Measurements from ENCODE around the gene HACD4.

The HACD4 gene

DNA sequence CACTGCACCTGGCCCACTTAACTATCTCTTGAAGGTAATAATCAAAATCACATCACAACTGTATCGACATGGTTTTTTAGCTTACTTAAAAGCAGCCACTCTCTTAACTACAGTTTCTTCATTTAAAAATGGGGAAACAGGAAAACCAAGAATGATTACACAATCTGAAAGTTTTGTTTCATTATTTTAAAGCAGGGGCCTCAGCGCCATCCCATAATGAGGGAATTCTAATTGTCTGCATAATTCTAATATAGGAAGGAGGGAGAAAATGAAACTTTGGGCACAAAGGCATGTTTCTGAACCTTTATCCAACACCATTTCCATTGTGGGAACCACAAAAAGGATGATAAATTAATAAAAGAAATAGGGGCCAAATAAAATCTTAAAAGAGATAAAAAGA is 7.6 kb downstream of the HACD4 start:
- no peak overlapping the region for H3K4me3 ChIP-seq (ENCODE audit: low read depth, low read length)
- DNase-seq (ENCODE audit: low read depth): no peak

DNA sequence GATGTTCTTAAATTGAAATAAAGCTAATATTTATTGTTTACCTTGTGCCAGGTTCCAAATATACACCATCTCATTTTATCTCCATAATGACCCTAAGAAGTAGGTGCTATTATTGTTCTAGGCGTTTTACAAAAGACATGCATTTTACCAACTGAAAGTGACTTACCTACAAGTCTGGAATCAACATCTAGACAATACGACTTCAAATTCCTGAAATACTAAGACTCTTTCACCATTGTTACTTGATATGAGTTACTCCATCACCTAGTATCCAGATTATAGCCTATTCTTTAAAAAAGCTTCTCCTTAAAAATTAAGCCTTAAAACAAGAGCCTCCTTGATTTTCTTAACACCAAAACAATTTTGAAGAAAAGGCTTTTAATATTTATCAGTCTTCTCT is 13.3 kb downstream of the HACD4 start:
- H3K4me3 ChIP-seq (ENCODE audit: low read depth, low read length): no peak overlapping the region
- DNase-seq (ENCODE audit: low read depth): no peak

DNA sequence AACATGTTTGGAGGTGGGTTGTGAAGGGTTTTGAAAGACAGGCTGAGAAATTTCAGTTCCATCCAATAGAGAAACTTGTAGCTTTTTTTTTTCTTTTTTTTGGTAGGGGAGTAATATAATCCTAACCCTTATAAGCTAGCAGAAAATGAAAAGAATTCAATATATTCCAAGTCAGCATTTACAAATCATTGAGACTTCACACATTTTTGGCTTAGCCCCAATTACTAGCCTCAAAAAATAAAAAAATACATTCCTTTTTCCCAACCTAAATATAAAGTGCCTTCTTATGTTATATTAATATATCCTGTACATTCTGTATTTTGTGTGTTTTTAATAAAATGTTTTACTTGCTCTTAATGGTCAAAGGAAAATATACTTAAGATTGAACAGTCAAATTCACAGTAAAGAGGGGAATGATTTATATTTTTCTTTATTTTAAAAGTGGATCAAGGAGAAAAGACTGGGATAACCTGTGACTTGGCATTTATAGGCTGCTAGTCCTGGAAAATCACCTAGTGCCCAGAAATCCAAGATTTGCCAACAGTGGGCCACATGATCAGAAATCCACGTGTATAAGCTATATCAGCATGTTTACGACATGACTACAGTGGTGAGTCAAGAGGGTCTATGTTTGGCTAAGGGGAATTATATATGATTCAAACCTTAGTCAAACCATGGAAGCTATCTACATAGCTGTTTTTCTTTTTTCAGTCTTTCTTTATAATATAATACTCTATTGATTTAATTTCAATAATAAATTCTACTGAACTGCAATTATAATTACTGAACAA is 14.5 kb downstream of the HACD4 start:
- H3K4me3 ChIP-seq (ENCODE audit: low read depth, low read length): no peak overlapping the region
- DNase-seq (ENCODE audit: low read depth): peak; percentile 54

DNA sequence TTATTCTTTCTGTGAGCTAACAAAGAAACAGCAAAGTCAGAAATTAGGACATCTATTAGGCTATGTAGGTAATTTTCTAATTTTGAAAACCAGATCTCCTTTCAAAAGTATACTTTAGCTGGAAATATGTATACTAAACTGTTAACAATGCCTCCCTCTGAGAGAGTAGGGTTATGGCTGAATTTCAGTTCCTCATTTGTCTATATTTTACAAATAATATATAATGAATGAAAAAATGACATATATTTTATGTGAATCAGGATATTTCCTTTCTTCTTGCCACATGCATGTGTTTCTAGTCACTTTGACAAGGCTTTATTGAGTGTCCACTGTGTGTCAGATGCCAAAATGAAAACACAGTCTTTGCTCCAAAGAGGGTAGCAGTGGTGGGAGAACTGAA is 15.4 kb downstream of the HACD4 start:
- no peak overlapping the region for H3K4me3 ChIP-seq (ENCODE audit: low read depth, low read length)
- no peak for DNase-seq (ENCODE audit: low read depth)

DNA sequence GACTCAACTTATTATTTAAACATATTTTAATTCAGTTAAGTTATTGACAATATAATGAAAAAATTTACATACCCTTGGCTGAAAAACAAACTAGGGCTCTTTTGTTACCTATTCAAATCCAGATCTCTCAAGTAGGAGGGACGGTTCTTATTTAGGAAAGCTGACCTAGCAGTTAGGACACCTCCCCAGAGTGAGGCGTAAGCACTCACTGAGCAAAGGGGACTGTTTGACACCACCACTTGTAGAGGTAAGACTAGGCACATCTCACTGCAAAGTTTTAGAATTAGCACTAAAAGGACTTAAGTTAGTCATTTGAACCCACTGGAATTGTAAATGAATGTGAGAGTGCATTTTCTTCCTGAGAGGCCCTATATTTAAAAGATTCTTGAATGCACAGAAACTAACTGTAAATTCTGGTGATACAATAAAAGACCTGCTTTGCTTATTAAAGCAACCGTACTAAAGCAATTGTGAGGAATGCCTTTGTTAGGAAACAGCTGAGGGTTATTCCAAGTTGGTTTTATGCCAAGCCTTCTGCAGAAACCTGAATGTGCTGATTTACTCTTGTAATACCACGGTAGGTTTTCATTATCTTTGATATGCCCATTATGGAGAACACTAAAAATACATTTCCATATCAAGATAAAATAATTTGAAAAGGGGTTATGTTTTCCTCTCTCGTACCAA is 16.2 kb downstream of the HACD4 start:
- DNase-seq (ENCODE audit: low read depth): peak; percentile 15
- no peak overlapping the region for H3K4me3 ChIP-seq (ENCODE audit: low read depth, low read length)

DNA sequence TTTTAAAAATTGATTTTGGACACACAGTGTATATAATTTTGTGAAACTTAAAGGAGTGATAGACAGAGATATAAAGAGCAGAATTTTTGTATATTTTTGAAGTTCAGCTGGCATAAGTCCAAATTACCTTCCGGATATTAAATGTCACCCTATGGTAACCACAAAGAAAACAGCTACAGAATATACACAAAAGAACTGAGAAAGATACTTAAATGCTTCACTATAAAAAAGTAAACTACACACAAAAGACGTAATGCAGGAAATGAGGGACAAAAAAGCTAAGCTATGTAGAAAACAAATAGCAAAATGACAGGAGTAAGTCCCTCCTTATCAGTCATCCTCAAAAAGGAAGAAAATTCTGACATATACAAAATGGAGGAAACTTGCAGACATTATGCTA is 29.4 kb downstream of the HACD4 start:
- no peak overlapping the region for H3K4me3 ChIP-seq (ENCODE audit: low read depth, low read length)
- no peak for DNase-seq (ENCODE audit: low read depth)

DNA sequence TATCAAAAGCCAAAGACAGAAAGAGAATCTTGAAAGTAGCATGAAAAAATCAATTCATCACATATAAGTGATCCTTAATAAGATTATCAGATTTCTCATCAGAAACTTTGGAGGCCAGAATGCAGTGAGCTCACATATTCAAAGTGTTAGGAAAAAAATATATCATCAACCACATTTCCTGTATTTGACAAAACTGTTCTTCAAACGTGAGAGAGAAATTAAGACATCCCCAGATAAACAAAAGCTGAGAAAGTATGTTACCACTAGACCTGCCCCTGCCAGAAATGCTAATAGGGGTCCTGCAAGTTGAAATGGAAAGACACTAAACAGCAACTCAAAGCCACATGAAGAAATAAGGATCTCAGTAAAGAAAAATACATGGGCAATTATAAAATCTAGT is 29.9 kb downstream of the HACD4 start:
- no peak overlapping the region for H3K4me3 ChIP-seq (ENCODE audit: low read depth, low read length)
- no peak for DNase-seq (ENCODE audit: low read depth)

DNA sequence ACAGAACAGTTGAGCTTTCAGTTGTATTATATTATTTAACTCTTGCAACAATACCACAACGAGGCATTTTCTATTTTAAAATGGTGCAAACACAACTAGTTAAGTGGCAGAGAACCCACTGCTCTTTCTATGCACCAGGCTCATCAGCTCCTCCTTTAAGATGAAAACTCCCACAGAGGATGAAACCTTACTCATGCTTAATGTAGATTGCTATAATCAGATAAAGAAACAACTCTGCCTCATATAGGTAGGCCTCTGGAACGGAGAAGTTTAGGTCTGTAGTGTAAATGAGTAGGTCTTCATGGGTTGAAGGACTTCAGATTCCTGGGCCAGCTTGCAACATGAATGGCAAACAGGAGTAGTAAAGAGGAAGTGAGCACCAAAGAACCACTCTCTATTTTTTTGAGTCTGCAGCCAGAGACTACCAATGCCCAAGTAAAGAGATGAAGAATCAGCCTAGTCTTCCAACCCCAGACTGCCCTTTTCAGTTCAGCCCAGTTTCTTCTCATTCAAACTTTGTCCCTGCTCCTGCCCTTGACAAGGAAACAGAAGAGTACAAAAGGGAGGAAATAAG is 33.9 kb downstream of the HACD4 start:
- DNase-seq (ENCODE audit: low read depth): no peak

DNA sequence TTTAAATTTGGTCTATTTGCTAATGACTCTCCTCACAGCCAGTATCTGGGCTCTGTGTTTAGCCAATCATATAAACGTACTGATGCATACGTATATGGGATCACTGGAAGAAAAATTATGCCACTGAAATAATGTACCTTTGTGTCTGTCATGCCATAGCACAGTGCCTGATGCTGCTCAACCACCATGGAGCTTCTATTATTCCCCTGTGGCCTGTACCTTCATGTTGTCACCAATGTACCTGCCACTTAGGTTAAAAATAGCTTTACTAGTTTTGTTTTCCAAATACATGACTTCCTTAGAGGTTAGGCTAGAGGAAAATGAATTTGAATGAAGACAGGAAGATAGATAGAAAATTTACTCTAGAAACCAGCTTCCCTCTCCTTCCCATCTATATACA is 34.6 kb downstream of the HACD4 start:
- no peak overlapping the region for H3K4me3 ChIP-seq (ENCODE audit: low read depth, low read length)
- DNase-seq (ENCODE audit: low read depth): no peak

More for the DNA sequence above, 33.9 kb downstream of the HACD4 start:
- H3K4me3 ChIP-seq (ENCODE audit: low read depth, low read length): no peak overlapping the region

DNA sequence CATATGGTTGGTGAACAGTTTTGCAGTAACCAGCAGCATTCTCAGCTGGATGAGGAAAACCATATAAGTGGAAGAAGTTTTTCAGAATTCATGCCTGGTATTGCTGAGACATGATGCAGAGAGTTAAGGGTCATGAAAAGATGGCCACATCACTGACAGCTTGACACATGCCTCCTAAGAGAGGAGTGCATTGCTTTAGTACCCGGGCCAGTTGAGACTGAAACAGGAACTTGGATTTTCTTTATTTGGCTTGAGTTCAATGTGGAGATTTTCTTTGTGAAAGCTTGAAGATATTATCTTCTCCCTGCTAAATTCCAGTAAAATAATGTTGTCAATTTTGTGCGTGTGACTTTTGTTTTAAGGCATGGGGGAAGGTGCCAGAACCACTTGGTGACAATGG is 35.8 kb downstream of the HACD4 start:
- DNase-seq (ENCODE audit: low read depth): no peak
- H3K4me3 ChIP-seq (ENCODE audit: low read depth, low read length): no peak overlapping the region

DNA sequence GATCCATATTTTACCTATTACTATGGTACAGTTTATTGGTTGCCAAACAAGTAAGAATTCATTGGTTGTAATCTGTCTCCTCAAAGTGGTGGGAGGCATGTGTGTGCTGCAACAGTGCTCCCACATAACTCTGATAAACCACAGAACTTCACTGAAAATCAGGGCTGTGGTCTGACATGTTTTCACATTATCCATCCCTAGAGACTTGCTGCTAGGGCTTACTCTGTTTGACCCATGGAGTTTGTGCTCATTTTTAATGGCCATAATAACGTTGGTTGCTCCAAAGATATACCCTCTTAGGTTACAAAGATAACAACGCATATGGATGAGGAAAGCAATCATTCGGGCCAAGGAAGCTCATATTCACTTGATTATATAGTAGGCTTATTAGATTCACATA is 37.0 kb downstream of the HACD4 start:
- DNase-seq (ENCODE audit: low read depth): peak; percentile 14
- H3K4me3 ChIP-seq (ENCODE audit: low read depth, low read length): no peak overlapping the region

DNA sequence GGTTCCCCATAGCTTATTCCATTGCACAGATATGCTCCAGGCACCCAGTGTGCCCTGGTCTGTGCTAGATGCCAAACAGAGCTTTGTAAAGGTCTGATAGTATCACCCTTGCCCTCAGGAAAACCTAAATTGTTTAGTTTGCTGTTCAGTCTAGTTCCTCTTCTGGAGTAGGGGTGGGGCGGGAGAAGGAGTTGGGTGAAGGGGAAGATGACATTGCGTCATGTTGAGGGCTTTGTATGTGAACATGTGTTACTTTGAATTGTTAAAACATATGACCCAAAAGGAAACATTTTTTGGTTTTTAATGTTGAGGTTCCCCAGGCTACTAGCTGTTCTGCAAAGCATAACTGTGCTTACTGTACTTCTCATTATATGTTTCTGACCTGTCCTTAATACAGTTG is 40.6 kb downstream of the HACD4 start:
- no peak overlapping the region for H3K4me3 ChIP-seq (ENCODE audit: low read depth, low read length)
- DNase-seq (ENCODE audit: low read depth): no peak

DNA sequence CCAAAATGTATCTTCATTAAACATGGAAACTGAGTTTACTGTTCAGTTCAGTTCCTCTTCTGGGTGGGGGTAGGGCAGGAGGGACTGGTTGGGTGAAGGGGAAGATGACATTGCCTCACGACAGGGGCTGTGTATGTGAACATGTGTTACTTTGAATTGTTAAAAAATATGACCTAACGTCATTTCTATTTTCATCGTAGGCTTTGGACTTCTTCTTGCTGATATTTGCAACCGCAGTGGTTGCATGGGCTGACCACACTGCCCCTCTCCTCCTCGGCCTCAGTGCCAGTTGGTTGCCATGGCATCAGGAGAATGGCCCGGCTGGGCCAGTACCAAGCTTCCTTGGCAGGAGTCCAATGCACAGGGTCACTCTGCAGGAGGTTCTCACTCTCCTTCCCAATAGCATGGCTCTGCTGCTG is 41.5 kb downstream of the HACD4 start:
- DNase-seq (ENCODE audit: low read depth): no peak
- H3K4me3 ChIP-seq (ENCODE audit: low read depth, low read length): no peak overlapping the region

DNA sequence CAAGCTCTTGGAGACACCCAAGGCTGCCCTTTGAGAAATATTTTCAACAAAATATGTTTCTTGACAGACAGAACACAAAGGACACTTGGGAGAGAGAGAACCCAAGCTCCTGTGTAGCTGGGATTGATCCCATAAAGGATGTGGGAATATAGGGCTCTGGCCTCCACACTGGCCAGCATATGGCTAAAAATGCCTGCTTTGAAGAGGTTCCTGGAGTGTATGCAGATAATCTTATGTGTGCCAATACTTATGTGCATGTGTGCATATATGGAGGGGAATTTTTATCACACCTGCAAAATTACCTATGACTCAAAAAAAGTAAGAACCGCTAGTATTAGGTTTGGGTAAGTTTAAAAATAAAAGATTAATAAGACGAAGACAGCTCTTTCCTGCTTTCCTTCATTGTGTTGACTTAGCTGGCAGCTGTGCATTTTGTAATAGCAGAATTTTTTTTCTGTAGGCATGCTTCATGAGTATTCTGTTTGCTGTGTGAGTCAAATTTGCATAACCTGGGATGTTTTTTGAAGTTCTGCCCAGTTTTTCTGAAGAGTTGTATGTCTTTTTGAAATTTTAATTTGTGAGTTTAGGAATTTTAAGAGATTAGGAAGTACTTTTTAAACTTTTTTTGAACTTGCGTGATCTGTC is 42.6 kb downstream of the HACD4 start:
- no peak for DNase-seq (ENCODE audit: low read depth)
- no peak overlapping the region for H3K4me3 ChIP-seq (ENCODE audit: low read depth, low read length)

DNA sequence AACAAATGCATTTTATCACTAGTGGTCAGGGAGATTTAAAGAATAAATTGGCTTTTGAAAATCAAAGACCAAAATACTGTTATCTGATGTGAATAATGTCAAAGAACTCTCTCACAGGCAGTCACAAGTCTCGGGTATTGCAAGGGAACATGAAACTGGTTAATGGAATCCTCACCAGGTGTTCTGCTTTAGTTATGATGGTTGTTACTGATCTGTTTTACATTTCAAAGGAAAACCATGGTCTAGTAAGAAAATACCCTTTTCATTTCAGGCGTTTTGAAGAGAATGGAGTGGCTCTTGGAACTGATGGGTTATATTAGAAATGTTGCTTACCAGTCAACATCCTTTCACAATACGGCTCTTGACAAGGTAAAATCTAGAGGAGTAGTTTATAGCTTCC is 43.4 kb downstream of the HACD4 start:
- H3K4me3 ChIP-seq (ENCODE audit: low read depth, low read length): no peak overlapping the region
- no peak for DNase-seq (ENCODE audit: low read depth)

DNA sequence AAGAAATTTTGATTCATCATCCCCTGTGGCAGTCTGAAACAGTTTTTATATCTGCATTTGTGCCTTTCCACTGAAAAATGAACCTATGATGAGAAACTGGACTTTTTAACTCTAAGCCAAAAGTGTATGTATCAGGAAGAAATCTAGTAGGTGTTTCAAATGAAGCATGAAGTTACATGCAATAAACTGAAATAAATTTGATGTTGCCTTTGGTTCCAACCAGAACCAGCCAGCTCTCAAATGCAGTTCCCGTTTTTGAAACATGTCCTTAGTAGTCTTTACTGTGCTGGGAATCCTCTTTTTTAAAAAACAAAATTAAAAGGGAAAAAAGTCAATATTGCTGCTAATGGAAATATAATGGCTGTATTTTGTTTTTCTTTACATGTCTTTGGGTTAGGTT is 43.9 kb downstream of the HACD4 start:
- DNase-seq (ENCODE audit: low read depth): no peak
- H3K4me3 ChIP-seq (ENCODE audit: low read depth, low read length): no peak overlapping the region

DNA sequence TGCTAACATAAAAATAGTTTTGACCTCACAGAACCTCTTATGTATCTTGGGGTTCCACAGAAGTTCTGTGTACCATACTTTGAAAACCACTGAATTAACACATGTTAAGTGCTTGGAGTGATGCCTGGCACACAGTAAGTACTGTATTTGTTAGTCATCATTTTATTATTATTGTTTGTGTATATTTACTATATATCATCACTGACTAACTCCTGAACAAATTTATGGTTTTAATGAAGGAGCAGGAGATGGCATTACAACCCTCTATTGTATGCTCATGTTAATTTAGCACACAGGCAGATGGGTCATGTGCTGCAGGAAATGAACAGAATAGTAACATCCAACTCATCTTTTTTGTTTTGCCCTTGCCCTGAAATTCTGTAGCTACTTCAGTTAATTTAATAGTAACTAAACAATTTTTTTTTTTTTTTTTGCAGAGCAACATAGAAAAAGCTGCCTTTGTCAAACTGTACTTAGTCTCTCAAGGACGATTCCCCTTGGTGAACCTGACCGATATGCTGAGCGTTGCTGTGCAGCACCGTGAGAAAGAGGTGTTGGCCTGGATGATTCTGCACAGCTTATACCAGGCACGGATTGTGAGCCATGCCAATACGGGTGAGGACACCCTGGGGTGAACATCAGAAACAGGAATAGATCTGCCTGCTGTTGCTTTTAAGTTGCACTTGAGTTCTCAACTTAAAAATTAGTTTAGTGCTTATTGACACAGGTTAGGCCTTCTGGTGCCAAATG is 45.4 kb downstream of the HACD4 start:
- no peak for DNase-seq (ENCODE audit: low read depth)
- H3K4me3 ChIP-seq (ENCODE audit: low read depth, low read length): no peak overlapping the region

DNA sequence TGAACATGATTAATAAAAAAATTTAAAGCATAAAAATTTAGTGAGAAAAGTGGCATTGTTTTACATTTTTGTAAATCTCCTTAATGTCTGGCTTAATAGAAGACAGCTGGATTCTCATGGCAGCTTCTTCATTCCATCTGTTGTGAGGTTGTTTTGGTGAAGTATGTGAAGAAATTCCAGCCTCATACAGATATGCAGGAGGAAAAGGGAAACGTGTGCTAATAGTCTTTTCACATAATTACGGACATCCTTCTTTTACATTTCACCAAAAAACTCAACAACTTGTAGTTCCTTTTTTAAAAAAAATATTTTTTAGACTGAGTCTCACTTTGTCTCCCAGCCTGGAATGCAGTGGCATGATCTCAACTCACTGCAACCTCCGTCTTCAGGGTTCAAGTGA is 46.9 kb downstream of the HACD4 start:
- no peak for DNase-seq (ENCODE audit: low read depth)
- no peak overlapping the region for H3K4me3 ChIP-seq (ENCODE audit: low read depth, low read length)

DNA sequence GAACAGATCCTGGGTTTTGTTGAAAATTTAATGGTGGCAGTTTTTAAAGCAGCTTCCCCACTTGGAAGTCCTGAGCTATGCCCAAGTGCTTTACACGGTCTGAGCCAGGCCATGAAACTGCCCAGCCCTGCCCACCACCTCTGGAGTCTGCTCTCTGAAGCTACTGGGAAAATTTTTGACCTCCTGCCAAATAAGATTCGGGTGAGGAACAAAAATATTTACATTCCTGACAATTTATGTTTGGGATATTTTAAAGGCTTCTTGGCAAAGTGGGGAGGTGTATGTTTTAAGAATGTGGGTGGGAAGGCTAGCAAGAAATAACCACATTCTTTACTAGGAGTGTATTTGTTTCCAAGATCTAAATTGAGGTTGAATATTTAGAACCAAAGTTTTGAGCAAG is 50.0 kb downstream of the HACD4 start:
- peak; percentile 41 for DNase-seq (ENCODE audit: low read depth)
- no peak overlapping the region for H3K4me3 ChIP-seq (ENCODE audit: low read depth, low read length)
